WTC11 (cell line): ENCODE measurements around the gene SLC44A3. TPM values are rescaled to one million over a fixed set of nuclear protein-coding genes. Genes with fewer than 3 reads are reported as not detected.

Experiments
- ATAC-seq: fragments of 200-7000 bp; cut with Tn5 transposase; 2 replicates; pipeline ENCODE4 v1.10.0; 2021; ENCODE audit warnings: mild to moderate bottlenecking, moderate library complexity
- CTCF ChIA-PET: fragments of 300-600 bp; sonication (Branson Sonifier 250); formaldehyde crosslinking; loops from one replicate; lab custom pipeline; 2021; ENCODE audit warnings: antibody characterized with exemption; lab: Charles Lee
- POLR2A ChIA-PET: fragments of 350-600 bp; sonication (Branson Sonifier 250); formaldehyde crosslinking; loops from one replicate; lab custom pipeline; 2021; ENCODE audit warnings: antibody characterized with exemption; lab: Charles Lee
- DNase-seq: peaks from one replicate; pipeline ENCODE4 v3.0.0; 2021; ENCODE audit warnings: low spot score
- H3K27ac Mint-ChIP-seq: 2 replicates; pipeline ENCODE4 v1.8.0; 2021; ENCODE audit warnings: mixed read lengths
- H3K27me3 Mint-ChIP-seq: 2 replicates; pipeline ENCODE4 v1.8.0; 2021; ENCODE audit warnings: low read depth, mild to moderate bottlenecking, moderate library complexity, mixed read lengths
- H3K36me3 Mint-ChIP-seq: 2 replicates; pipeline ENCODE4 v1.8.0; 2021; ENCODE audit warnings: mixed read lengths
- H3K4me1 Mint-ChIP-seq: 2 replicates; pipeline ENCODE4 v1.8.0; 2022; ENCODE audit warnings: mixed read lengths
- H3K4me3 Mint-ChIP-seq: 2 replicates; pipeline ENCODE4 v1.8.0; 2021; ENCODE audit warnings: mild to moderate bottlenecking, moderate library complexity, mixed read lengths
- H3K9me3 Mint-ChIP-seq: 2 replicates; pipeline ENCODE4 v1.8.0; 2021; ENCODE audit warnings: mixed read lengths
- CREB1 ChIP-seq: sonication (generic); formaldehyde crosslinking; IDR thresholded peaks from 2 replicates; pipeline ENCODE4 v1.8.0; 2023; ENCODE audit warnings: mild to moderate bottlenecking, missing genetic modification reagents
- FOXK1 ChIP-seq: sonication (generic); formaldehyde crosslinking; IDR thresholded peaks from 2 replicates; pipeline ENCODE4 v1.8.0; 2022; ENCODE audit warnings: mild to moderate bottlenecking, moderate library complexity, missing genetic modification reagents
- HMGXB4 ChIP-seq: sonication (generic); formaldehyde crosslinking; IDR thresholded peaks from 2 replicates; pipeline ENCODE4 v1.8.1; 2023; ENCODE audit warnings: mild to moderate bottlenecking, moderate library complexity, missing genetic modification reagents
- IRF1 ChIP-seq: sonication (generic); formaldehyde crosslinking; IDR thresholded peaks from 2 replicates; pipeline ENCODE4 v1.8.0; 2023; ENCODE audit warnings: missing genetic modification reagents
- IRF2 ChIP-seq: sonication (generic); formaldehyde crosslinking; IDR thresholded peaks from 2 replicates; pipeline ENCODE4 v1.8.0; 2022; ENCODE audit warnings: low read depth, missing genetic modification reagents, borderline replicate concordance
- JAZF1 ChIP-seq: fragments of 250-450 bp; sonication (Bioruptor Pico); IDR thresholded peaks from 2 replicates; pipeline ENCODE4 v1.9.0; 2021; ENCODE audit warnings: moderate library complexity, mild to moderate bottlenecking, inconsistent platforms
- MAX ChIP-seq: sonication (generic); formaldehyde crosslinking; IDR thresholded peaks from 2 replicates; pipeline ENCODE4 v1.8.0; 2022; ENCODE audit warnings: mild to moderate bottlenecking, missing genetic modification reagents
- NFE2L1 ChIP-seq: sonication (generic); formaldehyde crosslinking; IDR thresholded peaks from 2 replicates; pipeline ENCODE4 v1.8.1; 2023; ENCODE audit warnings: missing genetic modification reagents
- RELA ChIP-seq: sonication (generic); formaldehyde crosslinking; IDR thresholded peaks from 2 replicates; pipeline ENCODE4 v1.8.1; 2022; ENCODE audit warnings: missing genetic modification reagents, mild to moderate bottlenecking, borderline replicate concordance
- SMAD4 ChIP-seq: sonication (generic); formaldehyde crosslinking; IDR thresholded peaks from 2 replicates; pipeline ENCODE4 v1.8.0; 2022; ENCODE audit warnings: mild to moderate bottlenecking, missing genetic modification reagents
- USF1 ChIP-seq: sonication (generic); formaldehyde crosslinking; IDR thresholded peaks from 2 replicates; pipeline ENCODE4 v1.8.0; 2022; ENCODE audit warnings: mild to moderate bottlenecking, missing genetic modification reagents
- ZBTB43 ChIP-seq: sonication (generic); formaldehyde crosslinking; IDR thresholded peaks from 2 replicates; pipeline ENCODE4 v1.8.1; 2023; ENCODE audit warnings: mild to moderate bottlenecking, missing genetic modification reagents
- ZNF425 ChIP-seq: fragments of 250-450 bp; sonication (Bioruptor Pico); conservative IDR thresholded peaks from 2 replicates; pipeline ENCODE4 v1.9.0; 2021; ENCODE audit warnings: mild to moderate bottlenecking
- ZNF671 ChIP-seq: fragments of 250-450 bp; sonication (Bioruptor Pico); IDR thresholded peaks from 2 replicates; pipeline ENCODE4 v1.8.0; 2021; ENCODE audit warnings: mild to moderate bottlenecking
- ZSCAN18 ChIP-seq: fragments of 250-450 bp; sonication (Bioruptor Pico); IDR thresholded peaks from 2 replicates; pipeline ENCODE4 v2.1.2; 2022; ENCODE audit warnings: mild to moderate bottlenecking, moderate library complexity
- total RNA-seq: library from RNA; stranded (reverse); gene quantifications from 3 replicates; pipeline ENCODE4 v1.2.3, GENCODE V29; 2021
- TF ChIP-seq, protein P1 (sequence below): sonication (generic); formaldehyde crosslinking; IDR thresholded peaks from 2 replicates; pipeline ENCODE4 v1.8.1; 2023; ENCODE audit warnings: mild to moderate bottlenecking, missing genetic modification reagents, moderate library complexity
- TF ChIP-seq, protein P2 (sequence below): fragments of 200-600 bp; IDR thresholded peaks from 2 replicates; pipeline ENCODE4 v1.8.0; 2022; ENCODE audit warnings: antibody characterized with exemption
- TF ChIP-seq, protein P3 (sequence below): sonication (generic); formaldehyde crosslinking; IDR thresholded peaks from 2 replicates; pipeline ENCODE4 v1.8.0; 2022; ENCODE audit warnings: mild to moderate bottlenecking, missing genetic modification reagents

Gene SLC44A3
- total RNA-seq, 1 experiment from 2014 or later = 4.7 TPM

GRCh38 chr1:94854458-94855306, 34.5 kb downstream of the SLC44A3 start:
- DNase-seq (peak; percentile 87), ATAC-seq (peak; percentile 97)
- Mint-ChIP-seq H3K27ac (no peak overlapping the region), H3K36me3 (no peaks in the 10 kb centered on the region), H3K4me3 (no peak overlapping the region), H3K27me3 (no peaks in the 10 kb centered on the region), H3K9me3 (no peaks in the 10 kb centered on the region), H3K4me1 (no peaks in the 10 kb centered on the region)
- POLR2A ChIA-PET = interaction anchor here (0.5 to 1.1 kb wide), 4 partner anchors 25 to 71 kb away, joined by 3 to 4 read pairs (median 3); no protein-coding TSS in a partner anchor
- CTCF ChIA-PET = interaction anchor here (0.5 to 5.2 kb wide), 66 partner anchors 9 to 1682 kb away, joined by 3 to 140 read pairs (median 5); partner anchors contain the start of genes ALG14, CNN3, RWDD3 and SLC44A3
- TF ChIP-seq, protein P1, sequence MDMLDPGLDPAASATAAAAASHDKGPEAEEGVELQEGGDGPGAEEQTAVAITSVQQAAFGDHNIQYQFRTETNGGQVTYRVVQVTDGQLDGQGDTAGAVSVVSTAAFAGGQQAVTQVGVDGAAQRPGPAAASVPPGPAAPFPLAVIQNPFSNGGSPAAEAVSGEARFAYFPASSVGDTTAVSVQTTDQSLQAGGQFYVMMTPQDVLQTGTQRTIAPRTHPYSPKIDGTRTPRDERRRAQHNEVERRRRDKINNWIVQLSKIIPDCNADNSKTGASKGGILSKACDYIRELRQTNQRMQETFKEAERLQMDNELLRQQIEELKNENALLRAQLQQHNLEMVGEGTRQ = peak; percentile 87
- peak; percentile 86 for TF ChIP-seq USF1 (CRISPR knock-in tag)
- TF ChIP-seq RELA (CRISPR knock-in tag) = no peak
- TF ChIP-seq, protein P2, sequence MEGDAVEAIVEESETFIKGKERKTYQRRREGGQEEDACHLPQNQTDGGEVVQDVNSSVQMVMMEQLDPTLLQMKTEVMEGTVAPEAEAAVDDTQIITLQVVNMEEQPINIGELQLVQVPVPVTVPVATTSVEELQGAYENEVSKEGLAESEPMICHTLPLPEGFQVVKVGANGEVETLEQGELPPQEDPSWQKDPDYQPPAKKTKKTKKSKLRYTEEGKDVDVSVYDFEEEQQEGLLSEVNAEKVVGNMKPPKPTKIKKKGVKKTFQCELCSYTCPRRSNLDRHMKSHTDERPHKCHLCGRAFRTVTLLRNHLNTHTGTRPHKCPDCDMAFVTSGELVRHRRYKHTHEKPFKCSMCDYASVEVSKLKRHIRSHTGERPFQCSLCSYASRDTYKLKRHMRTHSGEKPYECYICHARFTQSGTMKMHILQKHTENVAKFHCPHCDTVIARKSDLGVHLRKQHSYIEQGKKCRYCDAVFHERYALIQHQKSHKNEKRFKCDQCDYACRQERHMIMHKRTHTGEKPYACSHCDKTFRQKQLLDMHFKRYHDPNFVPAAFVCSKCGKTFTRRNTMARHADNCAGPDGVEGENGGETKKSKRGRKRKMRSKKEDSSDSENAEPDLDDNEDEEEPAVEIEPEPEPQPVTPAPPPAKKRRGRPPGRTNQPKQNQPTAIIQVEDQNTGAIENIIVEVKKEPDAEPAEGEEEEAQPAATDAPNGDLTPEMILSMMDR = peak; percentile 72
- TF ChIP-seq MAX (CRISPR knock-in tag) = 0 out of 2 replicates have a peak, but pooled peaks have one; percentile 48

DNA sequence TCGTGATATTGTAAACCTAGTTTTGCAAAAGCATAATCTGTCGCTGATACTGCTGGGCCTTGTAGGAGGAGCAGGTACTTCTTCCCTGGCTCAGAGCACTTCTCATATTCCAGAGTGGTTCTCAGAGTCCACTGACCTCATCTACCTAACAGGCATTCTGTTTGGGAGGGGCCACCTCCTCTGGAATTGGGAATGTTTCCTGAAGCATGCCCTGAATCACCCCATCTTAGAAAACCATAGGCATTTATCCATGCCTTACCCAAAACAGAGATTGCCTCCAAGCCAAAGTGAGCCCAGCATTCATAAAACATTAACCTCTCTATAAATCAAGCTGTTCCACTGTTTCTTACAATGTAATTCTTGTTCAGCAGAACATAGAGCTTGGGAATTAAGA, 35.1 kb downstream of the SLC44A3 start:
- POLR2A ChIA-PET = interaction anchor here (1.0 kb wide), 1 partner anchor 67 kb away, joined by 3 read pairs; no protein-coding TSS in a partner anchor
- TF ChIP-seq, protein P3, sequence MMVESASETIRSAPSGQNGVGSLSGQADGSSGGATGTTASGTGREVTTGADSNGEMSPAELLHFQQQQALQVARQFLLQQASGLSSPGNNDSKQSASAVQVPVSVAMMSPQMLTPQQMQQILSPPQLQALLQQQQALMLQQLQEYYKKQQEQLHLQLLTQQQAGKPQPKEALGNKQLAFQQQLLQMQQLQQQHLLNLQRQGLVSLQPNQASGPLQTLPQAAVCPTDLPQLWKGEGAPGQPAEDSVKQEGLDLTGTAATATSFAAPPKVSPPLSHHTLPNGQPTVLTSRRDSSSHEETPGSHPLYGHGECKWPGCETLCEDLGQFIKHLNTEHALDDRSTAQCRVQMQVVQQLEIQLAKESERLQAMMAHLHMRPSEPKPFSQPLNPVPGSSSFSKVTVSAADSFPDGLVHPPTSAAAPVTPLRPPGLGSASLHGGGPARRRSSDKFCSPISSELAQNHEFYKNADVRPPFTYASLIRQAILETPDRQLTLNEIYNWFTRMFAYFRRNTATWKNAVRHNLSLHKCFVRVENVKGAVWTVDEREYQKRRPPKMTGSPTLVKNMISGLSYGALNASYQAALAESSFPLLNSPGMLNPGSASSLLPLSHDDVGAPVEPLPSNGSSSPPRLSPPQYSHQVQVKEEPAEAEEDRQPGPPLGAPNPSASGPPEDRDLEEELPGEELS (CRISPR knock-in tag) = no peak
- no peak for TF ChIP-seq SMAD4 (CRISPR knock-in tag)
- TF ChIP-seq CREB1 (CRISPR knock-in tag) = no peak
- TF ChIP-seq IRF1 (CRISPR knock-in tag) = no peak
- no peak for TF ChIP-seq HMGXB4 (CRISPR knock-in tag)
- no peak for TF ChIP-seq ZNF671 (CRISPR knock-in tag)
- no peak for TF ChIP-seq ZNF425 (CRISPR knock-in tag)
- no peak for TF ChIP-seq ZBTB43 (CRISPR knock-in tag)
- no peak for TF ChIP-seq FOXK1
- TF ChIP-seq JAZF1 (CRISPR knock-in tag) = no peak
- TF ChIP-seq ZSCAN18 (CRISPR knock-in tag) = no peak
- no peak for TF ChIP-seq IRF2 (CRISPR knock-in tag)
- TF ChIP-seq NFE2L1 (CRISPR knock-in tag) = no peak

More for the DNA sequence above, 35.1 kb downstream of the SLC44A3 start:
- no peaks in the 10 kb centered on the region for H3K27me3 Mint-ChIP-seq
- DNase-seq (no peak), ATAC-seq (no peak)
- H3K4me1 Mint-ChIP-seq = no peaks in the 10 kb centered on the region
- H3K4me3 Mint-ChIP-seq = no peak overlapping the region
- H3K36me3 Mint-ChIP-seq = no peaks in the 10 kb centered on the region
- CTCF ChIA-PET = interaction anchor here (0.6 to 5.2 kb wide), 15 partner anchors 9 to 1681 kb away, joined by 3 to 140 read pairs (median 14); partner anchors contain the start of genes RWDD3 and TLCD4
- H3K27ac Mint-ChIP-seq = no peak overlapping the region
- no peaks in the 10 kb centered on the region for H3K9me3 Mint-ChIP-seq
